CD4-positive, alpha-beta T cell treated with Interleukin-4 for 4 hours (primary cell): Measurements from ENCODE around the gene TJP3.

Experiments
- DNase-seq: peaks from one replicate; pipeline ENCODE4 v3.0.0-alpha.2; 2020

Gene TJP3

DNA sequence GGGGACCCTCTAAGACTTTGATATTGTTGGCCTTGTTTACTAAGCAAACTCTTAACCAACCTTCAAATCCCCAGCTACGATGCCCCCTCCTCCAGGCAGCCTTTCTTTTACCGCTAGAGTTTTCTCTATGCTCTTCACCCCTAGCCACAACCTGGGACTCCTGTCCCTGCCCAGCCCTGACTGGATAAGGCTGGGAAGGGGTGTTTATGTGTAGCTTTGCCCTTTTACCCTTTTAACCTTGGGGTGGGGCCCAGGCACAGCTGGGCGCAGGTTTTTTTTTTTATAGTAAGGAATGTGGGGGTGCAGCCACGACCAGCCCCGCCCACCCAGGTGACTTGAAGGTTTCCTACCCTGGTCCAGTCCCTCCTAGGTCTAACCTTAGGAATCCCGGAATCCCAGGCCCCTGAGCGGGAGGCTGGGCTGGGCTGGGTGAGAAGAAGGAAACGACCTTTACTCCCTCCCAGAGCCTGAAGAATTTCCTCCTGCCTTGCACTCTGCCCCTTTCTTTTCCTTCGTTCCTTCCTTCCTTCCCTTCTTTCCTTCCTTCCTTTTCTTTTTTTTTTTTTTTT, 12.2 kb downstream of the TJP3 start:
- no peak for DNase-seq

DNA sequence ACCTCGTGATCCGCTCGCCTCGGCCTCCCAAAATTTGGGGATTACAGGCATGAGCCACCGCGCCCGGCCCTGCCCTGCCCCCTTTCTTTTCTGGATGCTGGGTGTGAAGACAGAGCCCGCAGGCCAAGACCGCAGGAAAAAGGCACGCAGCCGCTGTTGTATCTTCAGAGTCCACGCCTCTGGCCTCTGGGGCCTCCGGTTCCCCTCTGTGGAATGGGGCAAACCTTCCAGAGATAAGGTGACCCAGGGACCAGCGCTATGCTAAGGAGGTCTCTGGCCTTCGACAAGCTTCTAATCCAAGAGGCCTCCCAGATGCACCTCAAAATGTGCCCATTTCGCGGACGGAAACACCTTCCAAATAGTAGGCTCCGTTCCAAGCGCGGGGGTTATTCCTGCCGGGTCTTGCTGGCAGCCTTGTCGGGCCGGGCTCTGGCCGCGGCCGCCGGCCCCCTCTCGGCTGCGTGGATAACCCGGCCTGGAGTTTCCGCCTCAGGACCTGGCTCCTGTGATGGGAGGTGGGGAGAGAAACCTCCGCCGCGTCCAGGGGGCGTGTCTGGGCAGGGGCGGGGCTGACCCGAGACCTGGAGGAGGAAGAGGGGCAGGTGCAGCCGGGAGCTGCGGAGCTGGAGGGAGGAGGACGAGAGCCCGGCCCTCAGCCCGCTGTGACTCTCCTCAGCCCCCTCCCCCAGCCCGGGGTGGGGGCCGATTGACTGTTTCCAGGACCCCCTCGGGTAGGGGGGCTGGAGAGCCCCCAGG, 13.1 kb downstream of the TJP3 start:
- DNase-seq, result peak; percentile 90

GRCh38 chr19:3721887-3722442, 13.8 kb downstream of the TJP3 start:
- no peak for DNase-seq

DNA sequence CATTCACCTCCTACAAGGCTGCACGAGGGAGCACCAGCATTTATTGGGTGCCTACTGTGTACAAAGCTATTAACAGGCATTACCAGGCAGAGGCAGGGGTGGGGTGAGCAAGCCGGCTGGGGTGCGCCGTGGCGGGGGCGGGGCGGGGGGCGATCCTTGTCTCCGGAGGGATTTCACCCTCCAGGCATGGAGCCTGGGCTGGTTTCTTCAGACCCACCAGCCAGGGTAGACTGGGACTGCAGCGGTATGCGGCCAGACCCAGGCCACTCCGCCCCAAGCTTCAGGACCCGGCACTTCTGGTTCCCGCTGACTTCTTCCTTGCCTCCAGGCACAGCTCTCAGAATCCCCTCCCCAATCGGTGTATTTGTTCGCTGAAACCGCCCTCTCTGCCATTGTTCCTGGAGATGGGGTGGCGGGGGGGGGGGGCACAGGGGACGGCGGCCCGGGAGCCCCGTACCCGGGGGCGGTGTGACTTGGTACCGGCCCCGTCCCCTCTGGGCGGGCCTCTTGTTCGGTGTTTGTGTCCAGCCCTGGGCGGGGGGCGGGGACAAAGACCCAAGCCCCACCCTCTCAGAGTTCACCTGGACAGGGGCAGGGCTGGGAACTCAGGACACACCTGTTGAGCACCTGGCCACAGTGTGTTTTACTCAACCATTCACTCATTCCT, 14.4 kb downstream of the TJP3 start:
- no peak for DNase-seq

GRCh38 chr19:3723110-3723488, 14.9 kb downstream of the TJP3 start:
- no peak for DNase-seq

DNA sequence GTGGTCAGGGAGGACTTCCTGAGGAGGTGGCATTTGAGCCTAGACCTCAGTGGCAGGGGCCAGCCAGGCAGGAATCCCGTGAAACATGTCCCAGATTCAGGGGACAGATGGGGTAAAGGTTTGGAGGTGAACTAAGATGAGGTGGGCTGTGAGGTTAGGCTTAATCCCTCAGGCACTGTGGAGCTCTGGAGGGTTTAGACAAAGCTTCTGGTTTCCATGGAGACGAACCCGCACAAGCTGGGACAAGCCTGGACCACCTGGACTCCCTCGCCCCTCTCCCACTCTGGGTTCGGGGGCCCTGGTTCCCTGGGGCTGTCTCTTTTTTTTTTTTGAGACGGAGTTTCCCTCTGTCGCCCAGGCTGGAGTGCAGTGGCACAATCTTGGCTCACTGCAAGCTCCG, 15.7 kb downstream of the TJP3 start:
- DNase-seq, result no peak

DNA sequence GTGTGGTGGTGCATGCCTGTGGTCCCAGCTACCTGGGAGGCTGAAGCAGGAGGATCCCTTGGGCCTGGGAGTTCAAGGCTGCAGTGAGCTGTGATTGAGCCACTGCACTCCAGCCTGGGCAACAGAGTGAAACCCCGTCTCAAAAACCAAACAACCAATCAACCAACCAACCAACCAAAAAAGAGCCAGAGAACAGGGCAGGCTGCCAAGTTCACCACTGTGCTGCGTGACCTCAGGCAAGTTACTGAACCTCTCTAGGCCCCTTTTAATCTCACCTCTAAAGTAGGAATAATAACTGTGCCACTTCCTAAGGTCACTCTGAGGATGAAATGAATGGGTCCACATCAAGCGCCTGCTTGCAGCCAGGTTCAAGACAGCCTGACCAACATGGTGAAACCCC, 16.9 kb downstream of the TJP3 start:
- DNase-seq, result no peak

DNA sequence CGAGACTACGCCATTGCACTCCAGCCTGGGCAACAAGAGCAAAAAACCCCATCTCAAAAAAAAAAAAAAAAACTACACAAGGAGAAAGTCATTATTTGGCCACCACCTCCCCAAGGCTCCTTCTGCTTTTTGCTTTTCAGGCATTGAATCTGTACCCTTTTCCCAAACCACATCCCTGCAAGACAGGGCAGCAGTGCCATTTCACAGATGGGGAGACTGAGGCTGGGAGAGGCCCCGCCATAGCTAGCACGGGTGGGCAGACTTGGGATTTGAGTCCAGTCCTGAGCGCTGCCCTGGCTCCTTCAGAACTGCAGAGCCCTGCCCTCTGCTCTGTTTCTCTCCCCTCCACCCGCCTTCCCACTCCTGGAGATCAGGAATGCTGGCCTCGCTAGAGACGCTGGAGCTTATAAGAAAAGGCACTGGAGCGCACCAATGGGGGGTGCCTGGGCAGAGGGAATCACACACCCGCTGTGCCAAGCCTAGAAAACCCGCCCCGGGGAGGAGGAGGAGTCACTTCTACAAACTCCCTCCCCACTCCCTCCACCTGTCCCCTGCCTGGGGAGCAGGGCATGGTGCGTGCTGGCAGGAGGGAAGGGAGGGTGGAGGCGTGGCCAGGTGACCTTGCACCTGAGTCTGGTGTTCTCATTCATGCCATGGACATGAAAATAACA, 17.6 kb downstream of the TJP3 start:
- DNase-seq, result no peak

DNA sequence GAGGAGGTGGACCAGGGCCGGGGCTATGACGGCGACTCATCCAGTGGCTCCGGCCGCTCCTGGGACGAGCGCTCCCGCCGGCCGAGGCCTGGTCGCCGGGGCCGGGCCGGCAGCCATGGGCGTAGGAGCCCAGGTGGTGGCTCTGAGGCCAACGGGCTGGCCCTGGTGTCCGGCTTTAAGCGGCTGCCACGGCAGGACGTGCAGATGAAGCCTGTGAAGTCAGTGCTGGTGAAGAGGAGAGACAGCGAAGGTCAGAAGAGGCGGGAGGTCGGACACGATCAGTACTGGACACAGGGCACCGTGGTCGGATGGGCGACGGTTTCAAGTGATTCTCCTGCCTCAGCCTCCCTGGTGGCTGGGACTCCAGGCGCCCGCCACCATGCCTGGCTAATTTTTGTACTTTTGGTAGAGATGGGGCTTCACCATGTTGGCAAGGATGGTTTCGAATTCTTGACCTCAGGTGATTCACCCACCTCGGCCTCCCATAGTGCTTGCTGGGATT, 22.3 kb downstream of the TJP3 start:
- DNase-seq, result no peak

- DNase-seq, result no peak
Observed at GRCh38 chr19:3732108-3732507, 23.9 kb downstream of the TJP3 start.

GRCh38 chr19:3733549-3734309, 25.5 kb downstream of the TJP3 start:
- no peak for DNase-seq

GRCh38 chr19:3734310-3734600, 26.1 kb downstream of the TJP3 start:
- DNase-seq, result no peak

DNA sequence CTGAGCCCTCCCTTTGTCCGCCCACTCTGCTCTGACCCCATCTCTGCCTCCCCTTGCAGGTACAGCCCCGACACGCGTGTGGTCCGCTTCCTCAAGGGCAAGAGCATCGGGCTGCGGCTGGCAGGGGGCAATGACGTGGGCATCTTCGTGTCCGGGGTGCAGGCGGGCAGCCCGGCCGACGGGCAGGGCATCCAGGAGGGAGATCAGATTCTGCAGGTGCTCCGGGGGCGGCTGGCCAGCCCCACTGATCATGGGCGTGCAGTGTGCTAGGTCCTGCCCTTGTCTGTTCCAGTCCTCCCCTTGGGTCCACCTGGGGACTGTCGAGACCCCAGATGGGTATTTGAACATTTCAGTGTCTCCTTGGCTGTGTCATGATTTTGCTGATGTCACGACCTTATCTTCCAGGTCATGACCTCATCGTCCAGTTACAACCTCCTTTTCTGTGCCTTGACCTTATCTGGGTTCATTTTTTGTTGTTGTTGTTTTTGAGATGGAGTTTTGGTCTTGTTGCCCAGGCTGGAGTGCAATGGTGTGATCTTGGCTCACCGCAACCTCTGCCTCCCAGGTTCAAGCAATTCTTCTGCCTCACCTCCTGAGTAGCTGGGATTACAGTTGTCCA, 28.0 kb downstream of the TJP3 start:
- no peak for DNase-seq

DNA sequence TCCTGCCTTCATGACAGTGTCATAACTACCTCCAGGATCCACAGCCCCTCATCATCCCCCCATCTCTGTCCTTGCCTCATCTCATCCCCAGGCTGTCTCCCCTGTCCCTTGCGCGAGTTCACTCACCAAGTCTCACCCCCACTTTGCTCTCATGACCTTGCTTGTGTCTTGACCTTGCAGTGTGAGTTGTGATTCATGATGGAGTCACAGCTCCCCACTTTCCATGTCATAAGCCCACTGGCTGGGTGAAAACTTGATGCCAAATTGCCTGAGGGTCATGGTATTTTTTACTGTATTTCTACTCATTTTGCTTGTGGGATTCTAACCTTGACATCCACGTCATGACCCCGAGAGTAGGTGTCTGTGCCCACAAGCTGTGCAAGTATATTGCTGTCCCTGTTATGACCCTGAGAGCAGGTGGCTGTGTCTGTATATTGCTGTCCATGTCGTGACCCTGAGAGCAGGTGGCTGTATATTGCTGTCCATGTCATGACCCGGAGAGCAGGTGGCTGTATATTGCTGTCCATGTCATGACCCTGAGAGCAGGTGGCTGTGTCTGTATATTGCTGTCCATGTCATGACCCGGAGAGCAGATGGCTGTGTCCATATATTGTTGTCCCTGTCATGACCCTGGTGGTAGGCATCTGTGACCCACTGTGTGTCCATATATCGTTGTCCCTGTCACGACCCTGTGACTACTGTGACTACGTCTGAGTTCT, 29.5 kb downstream of the TJP3 start:
- no peak for DNase-seq

GRCh38 chr19:3738477-3739220, 30.5 kb downstream of the TJP3 start:
- no peak for DNase-seq

- DNase-seq, result no peak
Observed at GRCh38 chr19:3740431-3740830, 32.2 kb downstream of the TJP3 start.

- DNase-seq, result no peak
Observed at GRCh38 chr19:3743486-3743885, 35.3 kb downstream of the TJP3 start.

DNA sequence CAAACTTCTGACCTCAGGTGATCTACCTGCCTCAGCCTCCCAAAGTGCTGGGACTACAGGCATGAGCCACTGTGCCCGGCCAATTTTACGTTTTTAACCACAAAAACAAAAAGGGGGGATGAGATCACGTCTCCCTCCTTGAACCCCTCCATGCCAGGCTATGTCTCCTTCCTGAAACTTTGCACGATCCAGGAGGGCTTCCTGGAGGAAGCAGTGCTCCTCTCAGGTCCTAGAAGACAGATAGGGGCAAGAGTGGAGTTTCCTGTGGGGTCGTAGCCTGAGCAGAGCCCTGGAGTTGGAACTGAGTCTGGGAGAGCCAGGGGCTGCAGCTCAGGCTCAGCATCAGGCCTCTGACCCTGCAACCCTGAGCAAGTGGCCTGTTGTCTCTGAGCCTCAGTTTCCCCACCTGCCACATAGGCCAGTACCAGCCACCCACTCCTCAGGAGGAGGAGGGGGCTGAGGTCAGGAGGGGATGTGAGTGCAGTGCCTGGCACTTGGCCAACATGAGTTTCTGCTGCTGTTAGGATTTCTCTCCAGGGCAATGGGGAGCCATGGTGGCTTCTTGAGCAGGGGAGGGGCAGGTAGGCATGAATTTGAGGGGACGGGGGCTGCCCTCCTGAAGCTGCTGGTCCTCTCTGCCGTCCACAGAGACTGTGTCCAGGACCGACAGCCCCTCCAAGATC, 37.3 kb downstream of the TJP3 start:
- no peak for DNase-seq

DNA sequence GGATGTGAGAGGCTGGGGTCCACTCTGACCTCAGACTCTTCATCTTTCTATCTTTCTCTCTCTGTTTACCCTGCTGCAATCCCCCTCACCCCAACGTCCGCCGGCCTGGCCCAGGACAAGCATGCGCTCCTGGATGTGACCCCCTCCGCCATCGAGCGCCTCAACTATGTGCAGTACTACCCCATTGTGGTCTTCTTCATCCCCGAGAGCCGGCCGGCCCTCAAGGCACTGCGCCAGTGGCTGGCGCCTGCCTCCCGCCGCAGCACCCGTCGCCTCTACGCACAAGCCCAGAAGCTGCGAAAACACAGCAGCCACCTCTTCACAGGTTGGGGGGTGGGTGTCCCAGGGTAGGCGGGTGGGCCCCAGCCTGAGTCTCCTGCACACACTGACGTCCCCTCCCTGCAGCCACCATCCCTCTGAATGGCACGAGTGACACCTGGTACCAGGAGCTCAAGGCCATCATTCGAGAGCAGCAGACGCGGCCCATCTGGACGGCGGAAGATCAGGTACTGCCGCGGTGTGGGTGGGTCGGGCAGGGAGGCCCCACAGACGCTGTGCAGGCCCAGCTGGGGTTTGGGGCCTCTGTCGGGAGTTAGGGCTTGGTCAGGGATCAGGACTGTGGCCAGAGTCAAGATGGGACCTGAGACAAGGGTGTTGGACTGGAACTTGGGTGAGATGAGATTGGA, 38.3 kb downstream of the TJP3 start:
- no peak for DNase-seq

GRCh38 chr19:3748965-3749364, 40.8 kb downstream of the TJP3 start:
- no peak for DNase-seq
